Tibial nerve (tissue), 3 donors: ENCODE results near the gene ADCK2.

ENCODE experiments used
- CTCF ChIP-seq, 5 experiments: fragments of 200-600 bp in 3 of 5; fragments of 450-650 bp in 2 of 5; sonication (generic) in 3 of 5; IDR thresholded peaks; one replicate each; pipeline ENCODE4 v1.5.1; 2016 to 2019; ENCODE audit warnings: antibody characterized with exemption in 5 of 5, mild to moderate bottlenecking in 3 of 5, moderate library complexity in 2 of 5
- POLR2A ChIP-seq, 2 donors: fragments of 450-650 bp; IDR thresholded peaks; one replicate each; pipeline ENCODE4 v1.6.1; 2017; ENCODE audit warnings: antibody characterized with exemption in 2 of 2, mild to moderate bottlenecking in 2 of 2, moderate library complexity in 2 of 2

DNA sequence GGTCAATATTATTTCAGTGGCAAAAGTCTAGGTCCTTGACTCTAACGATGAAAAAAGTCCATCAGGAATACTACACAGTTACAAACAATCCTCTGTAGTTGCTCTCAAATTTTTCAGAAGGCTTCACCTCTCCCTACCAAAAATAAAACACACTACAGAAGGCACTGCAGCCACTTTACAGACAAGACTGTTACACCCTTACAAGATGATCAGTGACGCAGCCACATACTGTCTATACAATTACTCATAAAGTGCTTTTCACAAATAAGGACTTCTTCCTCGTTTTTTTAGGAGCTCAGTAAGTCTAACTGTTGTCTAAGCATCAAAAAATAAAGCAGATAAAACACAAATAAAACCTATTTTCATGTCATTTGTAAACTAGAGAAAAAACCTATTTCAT is 50.8 kb downstream of the ADCK2 start:
- no peak for TF ChIP-seq CTCF (IDR thresholded peaks at IDR 0.05)
- no peak for TF ChIP-seq POLR2A (IDR thresholded peaks at IDR 0.05)
